GM18526 (cell line): ENCODE data around the gene MRPL38.

Experiments used
- POLR2A ChIP-seq: IDR thresholded peaks from 3 replicates; pipeline ENCODE4 v1.6.1; 2011; ENCODE audit not compliant: insufficient read length; ENCODE audit errors: extremely low read depth

MRPL38 gene

DNA sequence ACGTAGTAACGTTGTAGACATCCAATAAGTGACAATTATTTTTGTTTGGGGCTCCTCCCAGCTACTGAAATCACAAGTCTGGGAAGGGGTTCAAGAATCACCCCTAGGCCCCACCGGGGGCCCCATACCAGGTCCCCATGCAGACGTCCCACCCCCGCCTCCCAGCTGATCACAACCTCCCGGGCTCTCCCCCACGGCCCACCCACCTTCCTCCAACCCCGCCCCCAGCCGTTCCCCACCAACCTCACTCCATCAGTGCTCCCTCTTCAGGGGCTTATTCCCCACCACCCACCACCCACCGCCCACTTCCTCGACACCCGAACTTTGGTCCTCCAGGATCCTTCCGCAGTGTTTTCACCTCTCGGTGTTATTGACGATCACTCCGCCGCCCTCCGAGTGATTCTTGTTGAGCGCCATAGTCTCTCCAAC is 49.8 kb downstream of the MRPL38 start:
- TF ChIP-seq POLR2A, result no peak

DNA sequence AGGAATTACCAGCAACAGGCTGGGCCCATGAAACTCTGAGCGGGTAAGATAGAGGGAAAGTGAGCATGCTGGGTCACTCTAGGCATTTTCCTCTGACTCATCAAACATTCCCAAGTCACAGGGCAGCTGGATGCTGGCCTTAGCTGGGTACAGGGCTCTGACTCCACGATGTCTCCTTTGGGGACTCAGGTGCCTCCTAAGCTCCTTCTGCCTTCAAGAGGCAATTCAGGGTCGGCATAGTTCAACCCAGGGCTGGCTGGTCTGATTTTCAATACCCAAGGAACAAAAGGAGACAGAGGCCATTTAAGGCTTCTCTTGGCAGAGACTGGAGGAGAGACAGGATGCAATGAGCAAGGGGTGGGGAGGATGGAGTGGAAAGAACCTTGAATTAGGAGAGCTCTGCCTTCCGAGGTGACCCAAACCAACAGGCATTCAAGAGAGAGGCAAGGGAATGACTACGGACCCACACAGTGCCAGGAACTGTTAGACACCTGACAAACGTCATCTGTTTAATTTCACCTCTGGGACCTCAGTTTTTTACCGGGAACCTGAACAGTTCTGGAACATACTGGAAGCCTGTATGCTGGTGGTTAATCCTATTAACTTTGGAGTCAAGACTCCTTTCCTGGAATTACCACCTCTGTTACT is 50.5 kb downstream of the MRPL38 start:
- TF ChIP-seq POLR2A, result no peak

DNA sequence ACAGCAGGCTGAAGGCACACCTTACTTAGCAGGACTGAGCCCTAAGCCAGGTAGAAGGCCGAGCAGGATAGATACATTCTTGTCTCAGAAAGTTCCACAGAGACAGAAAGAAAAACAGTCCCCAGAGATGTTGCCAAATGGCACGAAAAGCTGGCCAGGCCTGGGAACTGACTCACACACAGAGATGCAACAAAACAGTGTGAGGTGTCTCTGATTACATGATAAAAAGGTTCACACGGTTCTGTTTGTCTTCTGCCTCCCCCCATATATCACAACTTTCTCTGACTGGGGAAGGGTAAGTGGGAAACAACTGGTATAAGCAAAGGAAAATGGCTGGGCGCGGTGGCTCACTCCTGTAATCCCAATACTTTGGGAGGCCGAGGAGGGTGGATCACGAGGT is 51.3 kb downstream of the MRPL38 start:
- no peak for TF ChIP-seq POLR2A

DNA sequence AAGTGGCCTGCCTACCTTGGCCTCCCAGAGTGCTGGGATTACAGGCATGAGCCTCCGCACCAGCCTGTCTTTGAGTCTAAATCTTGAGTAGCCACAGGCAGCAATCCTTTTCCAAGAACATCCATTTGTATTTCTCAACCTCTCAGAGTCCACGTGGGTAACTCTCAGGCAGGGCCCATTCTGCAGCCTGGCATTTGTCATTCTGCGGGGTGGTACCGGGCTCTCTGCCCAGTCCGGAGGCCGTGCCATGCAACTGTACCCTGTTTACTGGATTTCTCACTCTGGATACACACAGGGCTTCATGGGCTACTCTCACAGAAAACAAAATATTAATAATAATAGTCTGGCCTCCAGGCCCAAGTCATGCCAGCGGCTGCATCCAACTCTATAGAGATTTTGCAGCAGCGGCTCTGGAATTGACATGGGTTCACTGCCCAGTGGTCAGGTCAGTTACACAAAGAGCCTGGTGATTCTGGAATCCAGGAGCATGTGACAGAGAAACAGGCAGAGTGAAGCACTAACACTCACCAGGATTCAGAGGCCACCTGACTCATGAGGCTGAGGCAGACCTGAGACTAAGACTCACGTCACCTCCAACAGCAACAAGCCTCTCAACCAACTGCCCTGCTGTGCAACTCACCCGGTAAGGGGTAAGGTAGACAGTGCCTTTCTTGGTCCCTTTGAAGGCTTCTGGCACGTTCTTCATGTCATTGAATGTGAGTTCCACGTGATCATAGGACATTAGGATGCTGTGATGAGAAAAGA is 53.6 kb downstream of the MRPL38 start:
- no peak for TF ChIP-seq POLR2A

DNA sequence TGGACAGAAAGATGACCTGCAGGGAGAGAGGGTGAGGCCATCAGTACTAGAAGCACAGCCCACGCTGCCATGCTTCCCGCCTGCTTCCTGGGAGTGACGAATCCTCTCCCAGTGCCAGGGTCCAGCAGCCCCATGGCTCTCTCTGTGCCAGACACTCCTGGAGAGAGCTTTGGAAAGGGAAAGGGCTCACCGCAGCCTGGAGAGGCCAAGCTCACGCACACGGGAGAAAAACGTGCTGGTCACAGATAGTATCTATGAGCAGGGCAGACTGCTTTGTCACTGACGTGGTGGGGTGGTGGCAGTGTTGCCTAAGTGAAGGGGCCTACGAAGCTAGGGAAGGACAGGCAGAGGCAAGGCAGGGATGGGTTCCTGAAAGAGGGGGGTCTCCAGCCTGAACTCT is 55.0 kb downstream of the MRPL38 start:
- no peak for TF ChIP-seq POLR2A

DNA sequence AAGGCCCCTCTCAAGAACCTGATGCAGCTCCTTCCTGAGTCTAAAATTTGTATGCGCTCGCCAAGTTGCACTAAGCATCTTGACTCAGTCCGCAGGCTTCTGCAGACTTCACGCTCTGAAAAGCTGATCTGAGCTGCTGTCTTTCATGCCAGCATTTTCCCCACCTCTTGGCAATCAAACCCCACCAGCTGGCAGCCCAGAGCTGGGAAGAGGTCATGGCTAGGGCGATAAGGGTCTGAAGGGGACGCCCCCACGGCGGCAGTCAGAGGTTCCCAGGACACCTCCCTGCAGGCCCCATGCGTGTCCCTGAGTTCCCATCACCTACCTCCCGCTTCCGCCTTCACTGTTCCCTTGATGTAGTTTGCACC is 55.4 kb downstream of the MRPL38 start:
- no peak for TF ChIP-seq POLR2A
